Hepatocyte (in vitro differentiated cells): Measurements from ENCODE around the gene SEC14L6. TPM values are rescaled to one million over a fixed set of nuclear protein-coding genes. Genes with fewer than 3 reads are reported as not detected.

Source experiments
- DNase-seq: peaks from one replicate; pipeline ENCODE4 v3.0.0-alpha.2; 2016; ENCODE audit warnings: low spot score
- H2AFZ ChIP-seq: fragments of 200-600 bp; sonication (generic); 2 replicates; pipeline ENCODE4 v1.6.0; 2016; ENCODE audit warnings: antibody characterized with exemption, mild to moderate bottlenecking
- H3K27ac ChIP-seq: fragments of 200-600 bp; sonication (generic); 2 replicates; pipeline ENCODE4 v1.5.1; 2016; ENCODE audit warnings: mild to moderate bottlenecking
- H3K27me3 ChIP-seq: fragments of 200-600 bp; sonication (generic); 2 replicates; pipeline ENCODE4 v1.6.1; 2016
- H3K36me3 ChIP-seq: fragments of 200-600 bp; sonication (generic); replicated peaks from 2 replicates; pipeline ENCODE4 v1.5.1; 2016; ENCODE audit warnings: low read depth; ENCODE audit not compliant: insufficient read depth
- H3K4me1 ChIP-seq: fragments of 200-600 bp; sonication (generic); 2 replicates; pipeline ENCODE4 v1.5.1; 2016; ENCODE audit warnings: mild to moderate bottlenecking, moderate library complexity; ENCODE audit not compliant: insufficient read depth
- H3K4me2 ChIP-seq: fragments of 200-600 bp; sonication (generic); 2 replicates; pipeline ENCODE4 v1.6.0; 2016
- H3K4me3 ChIP-seq: fragments of 200-600 bp; sonication (generic); 2 replicates; pipeline ENCODE4 v1.5.1; 2016; ENCODE audit warnings: mild to moderate bottlenecking
- H3K79me2 ChIP-seq: fragments of 200-600 bp; sonication (generic); 2 replicates; pipeline ENCODE4 v1.6.0; 2017; ENCODE audit warnings: mild to moderate bottlenecking
- H3K9me2 ChIP-seq: fragments of 200-600 bp; sonication (generic); replicated peaks from 2 replicates; pipeline ENCODE4 v1.6.0; 2017; ENCODE audit warnings: mild to moderate bottlenecking; ENCODE audit not compliant: insufficient read depth
- H3K9me3 ChIP-seq: fragments of 200-600 bp; sonication (generic); 2 replicates; pipeline ENCODE4 v1.5.1; 2016; ENCODE audit warnings: low read depth, mild to moderate bottlenecking
- H4K20me1 ChIP-seq: fragments of 200-600 bp; sonication (generic); 2 replicates; pipeline ENCODE4 v1.6.0; 2016; ENCODE audit warnings: mild to moderate bottlenecking; ENCODE audit not compliant: insufficient read depth, poor library complexity, severe bottlenecking
- EZH2 ChIP-seq: fragments of 200-600 bp; sonication (generic); IDR thresholded peaks from 2 replicates; pipeline ENCODE4 v1.6.1; 2016; ENCODE audit warnings: antibody characterized with exemption, mild to moderate bottlenecking, borderline replicate concordance
- EZH2phosphoT487 ChIP-seq: fragments of 200-600 bp; sonication (generic); IDR thresholded peaks from one replicate; pipeline ENCODE4 v1.6.1; 2018; ENCODE audit warnings: antibody characterized with exemption, mild to moderate bottlenecking, low read depth, moderate library complexity; ENCODE audit not compliant: unreplicated experiment, severe bottlenecking
- WGBS: methylation state at CpG from one replicate; pipeline ENCODE4 v1.1.6; 2016; ENCODE audit warnings: low lambda C conversion rate; ENCODE audit errors: missing lambda C conversion rate; 5-methylcytosine and 5-hydroxymethylcytosine counted together
- polyA plus RNA-seq: library from polyadenylated mRNA; unstranded; fragments of >200 nt; fragmentation: Nextera tagmentation; extraction: Ambion mirVana; gene quantifications from 2 replicates; pipeline ENCODE4 v1.2.1, GENCODE V29; 2016
- total RNA-seq: library from RNA; depleted of rRNA; stranded (reverse); fragments of >200 nt; gene quantifications from 2 replicates; pipeline ENCODE4 v1.2.3, GENCODE V29; 2014
- TF ChIP-seq, protein P1 (sequence below): fragments of 200-600 bp; sonication (generic); IDR thresholded peaks from 2 replicates; pipeline ENCODE4 v1.5.1; 2016; ENCODE audit warnings: antibody characterized with exemption, mild to moderate bottlenecking; ENCODE audit not compliant: poor library complexity

SEC14L6 gene
- total and polyA plus RNA-seq, 2 experiments from 2014 or later = 0.07 TPM; not detected in 1

DNA sequence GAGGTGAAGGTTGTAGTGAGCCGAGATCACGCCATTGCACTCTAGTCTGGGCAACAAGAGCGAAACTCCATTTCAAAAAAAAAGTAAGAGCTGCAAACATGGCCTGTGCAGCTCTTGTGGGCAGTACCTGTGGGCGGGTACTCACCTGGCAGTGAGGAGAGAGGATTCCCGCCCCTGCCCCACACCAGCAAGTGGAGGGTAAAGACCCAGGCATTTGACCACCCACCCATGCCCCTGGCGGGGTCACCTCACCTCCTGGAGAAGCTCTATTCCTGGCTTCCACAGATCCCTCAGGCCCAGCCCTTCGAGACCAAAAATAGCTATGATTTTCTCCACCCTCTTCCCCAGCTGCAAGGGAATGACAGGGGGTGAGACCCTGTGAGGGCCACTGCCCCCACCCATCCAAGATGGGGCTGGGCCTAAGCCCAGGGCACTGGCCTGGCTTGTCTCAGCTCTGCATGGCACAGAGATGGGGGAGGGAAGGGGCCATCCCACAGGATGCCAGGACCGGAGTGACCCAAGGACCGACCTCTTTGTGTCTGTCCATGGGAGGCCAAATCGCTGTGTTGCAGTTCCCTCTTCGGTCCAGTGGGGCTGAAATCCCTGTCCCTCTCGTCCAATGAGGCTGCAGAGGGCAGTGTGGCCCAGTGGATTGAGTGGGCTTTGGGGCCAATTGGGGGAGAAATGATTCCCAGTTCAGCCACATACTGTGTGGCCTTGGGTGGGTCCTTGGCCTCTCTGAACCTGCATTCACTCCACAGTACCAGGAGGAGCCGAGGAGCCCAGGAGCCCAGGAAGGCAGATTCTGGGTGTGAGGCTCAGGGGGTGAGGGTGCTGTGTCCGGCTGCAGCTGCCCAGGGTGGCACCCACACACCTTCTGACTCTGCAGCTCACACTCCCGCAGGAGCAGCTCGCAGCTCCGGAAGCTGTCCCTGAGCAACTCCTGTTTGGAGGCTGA lies 14.6 kb downstream of the SEC14L6 start:
- no peak for DNase-seq
- H3K9me3 ChIP-seq = no peaks in the 10 kb centered on the region
- no peak overlapping the region for H3K27ac ChIP-seq
- no peaks in the 10 kb centered on the region for H3K9me2 ChIP-seq
- H4K20me1 ChIP-seq = no peaks in the 10 kb centered on the region
- 88% methylated on average over 17 of the region's 17 CpGs for WGBS
- no peaks in the 10 kb centered on the region for H3K36me3 ChIP-seq
- no peak overlapping the region for H2AFZ ChIP-seq
- H3K4me1 ChIP-seq = no peaks in the 10 kb centered on the region
- TF ChIP-seq EZH2 = no peak
- no peaks in the 10 kb centered on the region for H3K79me2 ChIP-seq
- no peaks in the 10 kb centered on the region for H3K27me3 ChIP-seq
- no peak overlapping the region for H3K4me2 ChIP-seq
- no peak overlapping the region for H3K4me3 ChIP-seq

DNA sequence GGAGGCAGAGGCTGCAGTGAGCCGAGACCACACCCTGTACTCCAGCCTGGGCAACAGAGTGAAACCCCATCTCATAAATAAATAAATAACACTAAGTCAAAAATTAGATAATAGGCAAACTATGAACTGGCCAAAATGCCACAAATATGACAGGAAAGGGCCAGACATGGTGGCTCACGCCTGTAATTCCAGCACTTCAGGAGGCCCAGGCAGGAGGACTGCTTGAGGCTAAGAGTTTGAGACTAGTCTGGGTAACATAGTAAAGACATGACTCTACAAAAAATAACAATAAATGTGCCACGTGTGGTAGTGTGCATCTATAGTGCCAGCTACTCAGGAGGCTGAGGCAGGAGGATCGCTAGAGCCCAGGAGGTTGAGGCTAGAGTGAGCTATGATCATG lies 19.9 kb downstream of the SEC14L6 start:
- no peaks in the 10 kb centered on the region for H3K27me3 ChIP-seq
- no peak overlapping the region for H3K4me3 ChIP-seq
- no peak for DNase-seq
- no peak overlapping the region for H3K4me2 ChIP-seq
- no peak overlapping the region for H2AFZ ChIP-seq
- H4K20me1 ChIP-seq = no peaks in the 10 kb centered on the region
- no peaks in the 10 kb centered on the region for H3K36me3 ChIP-seq
- WGBS = 94% methylated on average over 4 of the region's 4 CpGs
- H3K79me2 ChIP-seq = no peaks in the 10 kb centered on the region
- no peaks in the 10 kb centered on the region for H3K4me1 ChIP-seq
- H3K27ac ChIP-seq = no peak overlapping the region
- no peaks in the 10 kb centered on the region for H3K9me3 ChIP-seq
- TF ChIP-seq EZH2 (no peak), EZH2phosphoT487 (no peak)
- TF ChIP-seq, protein P1, sequence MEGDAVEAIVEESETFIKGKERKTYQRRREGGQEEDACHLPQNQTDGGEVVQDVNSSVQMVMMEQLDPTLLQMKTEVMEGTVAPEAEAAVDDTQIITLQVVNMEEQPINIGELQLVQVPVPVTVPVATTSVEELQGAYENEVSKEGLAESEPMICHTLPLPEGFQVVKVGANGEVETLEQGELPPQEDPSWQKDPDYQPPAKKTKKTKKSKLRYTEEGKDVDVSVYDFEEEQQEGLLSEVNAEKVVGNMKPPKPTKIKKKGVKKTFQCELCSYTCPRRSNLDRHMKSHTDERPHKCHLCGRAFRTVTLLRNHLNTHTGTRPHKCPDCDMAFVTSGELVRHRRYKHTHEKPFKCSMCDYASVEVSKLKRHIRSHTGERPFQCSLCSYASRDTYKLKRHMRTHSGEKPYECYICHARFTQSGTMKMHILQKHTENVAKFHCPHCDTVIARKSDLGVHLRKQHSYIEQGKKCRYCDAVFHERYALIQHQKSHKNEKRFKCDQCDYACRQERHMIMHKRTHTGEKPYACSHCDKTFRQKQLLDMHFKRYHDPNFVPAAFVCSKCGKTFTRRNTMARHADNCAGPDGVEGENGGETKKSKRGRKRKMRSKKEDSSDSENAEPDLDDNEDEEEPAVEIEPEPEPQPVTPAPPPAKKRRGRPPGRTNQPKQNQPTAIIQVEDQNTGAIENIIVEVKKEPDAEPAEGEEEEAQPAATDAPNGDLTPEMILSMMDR = no peak
- no peaks in the 10 kb centered on the region for H3K9me2 ChIP-seq

DNA sequence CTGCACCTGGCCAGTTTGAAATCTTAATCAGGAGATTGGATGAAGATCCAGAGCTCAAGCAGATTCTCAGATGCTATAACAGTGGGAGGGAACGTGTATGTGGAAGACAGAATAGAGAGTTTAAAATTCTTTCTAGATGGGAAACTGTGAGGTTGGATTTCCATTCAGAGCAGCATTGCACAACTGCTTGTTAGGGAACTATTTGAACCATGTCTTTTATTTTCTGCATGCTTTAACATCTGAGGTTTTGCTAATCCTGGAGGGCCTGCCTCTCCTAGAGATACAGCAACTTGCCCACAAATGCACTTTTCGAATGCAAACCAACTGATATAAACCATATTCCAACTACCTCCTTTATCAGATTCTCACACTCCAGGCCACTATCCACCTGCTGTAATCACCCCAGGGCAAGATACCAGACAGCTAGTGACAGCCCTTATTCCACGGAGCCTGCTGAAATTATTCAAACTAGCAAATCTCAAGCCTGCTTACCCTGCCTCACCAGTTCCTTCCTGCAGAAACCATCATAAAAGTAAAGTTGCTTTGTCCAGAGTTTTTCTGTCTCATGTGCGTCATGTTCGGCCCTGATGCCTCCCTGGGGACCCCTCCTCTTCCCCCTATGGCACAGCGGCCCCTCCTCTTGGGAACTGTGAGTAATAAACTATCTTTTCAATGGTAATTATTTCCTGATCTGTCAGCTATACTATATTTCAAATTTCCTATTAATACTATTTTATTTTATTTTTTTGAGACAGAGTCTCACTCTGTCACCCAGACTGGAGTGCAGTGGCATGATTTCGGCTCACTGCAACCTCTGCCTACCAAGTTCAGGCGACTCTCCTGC lies 22.7 kb downstream of the SEC14L6 start:
- Histone ChIP-seq H2AFZ (no peak overlapping the region), H3K79me2 (no peaks in the 10 kb centered on the region), H3K4me1 (no peaks in the 10 kb centered on the region), H3K4me2 (no peak overlapping the region), H3K9me2 (no peaks in the 10 kb centered on the region), H4K20me1 (no peaks in the 10 kb centered on the region), H3K4me3 (no peak overlapping the region), H3K27me3 (no peaks in the 10 kb centered on the region), H3K27ac (no peak overlapping the region), H3K9me3 (no peaks in the 10 kb centered on the region), H3K36me3 (no peaks in the 10 kb centered on the region)
- TF ChIP-seq EZH2phosphoT487 = no peak
- TF ChIP-seq, protein P1 = no peak
- no peak for TF ChIP-seq EZH2
- DNase-seq = no peak
- 79% methylated on average over 8 of the region's 8 CpGs for WGBS
